ENCODE measurements around the gene CIP2A. TPM values are rescaled to one million over a fixed set of nuclear protein-coding genes. Genes with fewer than 3 reads are reported as not detected.

Gene CIP2A
- total RNA-seq, 1 experiment from 2014 or later = 36.9 TPM

- CTCF ChIA-PET = no interaction called here
- Mint-ChIP-seq H3K9me3 (ENCODE audit: low read depth, unreplicated experiment) (no peaks in the 10 kb centered on the region), H3K36me3 (ENCODE audit: insufficient read depth, unreplicated experiment) (no peaks in the 10 kb centered on the region), H3K4me1 (ENCODE audit: low read depth, unreplicated experiment) (peaks cover 6% of the 10 kb centered on the region), H3K4me3 (ENCODE audit: low read depth, unreplicated experiment) (no peak overlapping the region), H3K27ac (ENCODE audit: unreplicated experiment) (no peak overlapping the region), H3K27me3 (ENCODE audit: unreplicated experiment) (no peaks in the 10 kb centered on the region)
- intact Hi-C loops (cut with micrococcal nuclease; ENCODE audit: unreplicated experiment) = no loop called here
- no TSS peak for BruUV-seq (replicated peaks)
- no peak for TF ChIP-seq CTCF (IDR thresholded peaks at IDR 0.05; ENCODE audit: unreplicated experiment)
- no peak for DNase-seq
Observed at GRCh38 chr3:108598375-108598774, 9.1 kb upstream of the CIP2A start.

- Mint-ChIP-seq H3K27me3 (ENCODE audit: unreplicated experiment) (no peaks in the 10 kb centered on the region), H3K4me1 (ENCODE audit: low read depth, unreplicated experiment) (peaks cover 18% of the 10 kb centered on the region), H3K9me3 (ENCODE audit: low read depth, unreplicated experiment) (no peaks in the 10 kb centered on the region), H3K4me3 (ENCODE audit: low read depth, unreplicated experiment) (no peak overlapping the region), H3K27ac (ENCODE audit: unreplicated experiment) (no peak overlapping the region), H3K36me3 (ENCODE audit: insufficient read depth, unreplicated experiment) (no peaks in the 10 kb centered on the region)
- BruUV-seq (replicated peaks) = no TSS peak
- CTCF ChIA-PET = no interaction called here
- intact Hi-C loops (cut with micrococcal nuclease; ENCODE audit: unreplicated experiment) = no loop called here
- DNase-seq = no peak
- no peak for TF ChIP-seq CTCF (IDR thresholded peaks at IDR 0.05; ENCODE audit: unreplicated experiment)
Observed at GRCh38 chr3:108595321-108595720, 6.1 kb upstream of the CIP2A start.

GRCh38 chr3:108590460-108590859, 1.2 kb upstream of the CIP2A start:
- H3K9me3 Mint-ChIP-seq (ENCODE audit: low read depth, unreplicated experiment) = no peaks in the 10 kb centered on the region
- TF ChIP-seq CTCF (IDR thresholded peaks at IDR 0.05; ENCODE audit: unreplicated experiment) = no peak
- no peaks in the 10 kb centered on the region for H3K27me3 Mint-ChIP-seq (ENCODE audit: unreplicated experiment)
- no peak for DNase-seq
- peaks cover 34% of the 10 kb centered on the region for H3K4me1 Mint-ChIP-seq (ENCODE audit: low read depth, unreplicated experiment)
- no TSS peak for BruUV-seq (replicated peaks)
- peaks cover 33% of the 10 kb centered on the region for H3K36me3 Mint-ChIP-seq (ENCODE audit: insufficient read depth, unreplicated experiment)
- H3K4me3 Mint-ChIP-seq (ENCODE audit: low read depth, unreplicated experiment) = peak overlapping the region; percentile 92
- intact Hi-C loops (cut with micrococcal nuclease; ENCODE audit: unreplicated experiment) = no loop called here
- peak overlapping the region; percentile 96 for H3K27ac Mint-ChIP-seq (ENCODE audit: unreplicated experiment)
- CTCF ChIA-PET = interaction anchor here (0.8 kb wide), 1 partner anchor 324 kb away, joined by 3 read pairs; no protein-coding TSS in a partner anchor

GRCh38 chr3:108589998-108590323, 723 bp upstream of the CIP2A start:
- TSS peak; percentile 84 for BruUV-seq (replicated peaks)
- no peaks in the 10 kb centered on the region for H3K9me3 Mint-ChIP-seq (ENCODE audit: low read depth, unreplicated experiment)
- DNase-seq = no peak
- peak overlapping the region; percentile 92 for H3K4me3 Mint-ChIP-seq (ENCODE audit: low read depth, unreplicated experiment)
- TF ChIP-seq CTCF (IDR thresholded peaks at IDR 0.05; ENCODE audit: unreplicated experiment) = no peak
- peaks cover 38% of the 10 kb centered on the region for H3K4me1 Mint-ChIP-seq (ENCODE audit: low read depth, unreplicated experiment)
- CTCF ChIA-PET = interaction anchor here (0.8 to 1.1 kb wide), 3 partner anchors 13 to 325 kb away, joined by 3 to 4 read pairs (median 3); no protein-coding TSS in a partner anchor
- peak overlapping the region; percentile 96 for H3K27ac Mint-ChIP-seq (ENCODE audit: unreplicated experiment)
- H3K36me3 Mint-ChIP-seq (ENCODE audit: insufficient read depth, unreplicated experiment) = peaks cover 37% of the 10 kb centered on the region
- no peaks in the 10 kb centered on the region for H3K27me3 Mint-ChIP-seq (ENCODE audit: unreplicated experiment)
- intact Hi-C loops (cut with micrococcal nuclease; ENCODE audit: unreplicated experiment) = no loop called here
